ENCODE data around the gene ARFIP1.
"Not testable (repeated sequence)": the region's sequence is repeated elsewhere in the genome, so short reads cannot be mapped to it uniquely, and the experiment has no call there.

ARFIP1 gene

DNA sequence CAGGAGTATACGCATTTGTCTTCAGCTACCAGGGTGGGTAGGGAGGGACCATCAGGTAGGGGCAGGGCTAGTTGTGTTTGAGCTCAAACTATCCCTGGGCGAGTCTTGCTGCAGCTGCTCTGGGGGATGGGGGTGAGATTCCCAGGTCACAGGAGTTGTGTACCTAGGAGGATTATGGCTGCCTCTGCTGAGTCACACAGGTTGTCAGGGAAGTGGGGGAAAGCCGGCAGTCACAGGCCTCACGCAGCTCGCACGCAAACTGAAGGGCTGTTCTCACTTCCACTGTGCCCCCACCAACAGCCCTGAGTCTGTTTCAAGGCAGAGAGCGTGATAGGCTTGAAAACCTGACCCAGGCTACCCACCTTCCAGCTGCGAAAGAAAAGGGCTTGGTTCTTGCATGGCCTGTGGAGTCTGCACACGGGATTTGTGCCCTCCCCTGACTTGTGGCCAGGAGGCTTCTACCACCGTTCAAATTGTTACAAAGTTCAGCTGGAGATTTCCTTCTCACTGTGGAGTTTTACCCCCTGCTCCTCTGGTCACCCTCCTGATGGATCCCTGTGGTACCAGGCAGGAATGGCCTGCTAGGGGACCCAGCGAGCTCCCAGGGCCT lies 63.8 kb downstream of the ARFIP1 start:
- DNase-seq (ENCODE audit: low read depth in 3 of 3) = no peak

DNA sequence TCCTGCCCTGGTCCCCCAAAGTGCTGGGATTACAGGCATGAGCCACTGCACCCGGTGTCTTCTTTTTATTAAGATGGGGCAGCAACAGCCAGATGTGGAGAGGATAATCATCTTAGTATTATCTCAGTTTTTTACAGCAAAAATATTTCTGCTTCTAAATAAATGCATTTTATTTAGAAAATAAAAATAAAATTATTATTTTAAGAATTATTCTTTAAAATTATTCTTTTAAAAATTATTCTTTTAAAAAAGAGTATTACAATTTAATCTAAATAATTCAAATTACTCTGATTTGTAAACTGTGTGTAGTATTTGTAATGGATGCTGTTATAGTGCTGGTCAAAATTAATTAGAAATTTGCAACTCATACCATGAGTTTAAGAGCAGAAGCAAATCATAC lies 67.6 kb downstream of the ARFIP1 start:
- DNase-seq (ENCODE audit: low read depth in 3 of 3) = no peak

DNA sequence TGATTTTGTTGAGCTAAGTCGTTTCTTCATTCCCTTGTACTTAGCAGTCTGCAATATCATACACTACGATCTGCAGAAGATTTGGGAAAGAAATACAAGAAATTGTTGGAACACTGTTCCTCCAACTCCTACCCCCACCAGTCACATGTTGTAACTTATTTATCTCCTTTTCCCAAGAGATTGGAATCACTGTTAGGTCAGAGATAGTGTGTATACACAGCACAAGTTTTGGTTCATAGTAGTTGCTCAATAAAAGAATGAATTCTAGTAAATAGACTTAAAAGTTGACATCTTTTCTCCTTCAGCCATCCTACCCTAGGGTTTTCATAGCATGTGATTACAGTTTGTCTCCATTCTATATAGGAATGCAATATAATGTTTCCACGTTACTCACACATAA lies 68.8 kb downstream of the ARFIP1 start:
- DNase-seq (ENCODE audit: low read depth in 3 of 3) = no peak

DNA sequence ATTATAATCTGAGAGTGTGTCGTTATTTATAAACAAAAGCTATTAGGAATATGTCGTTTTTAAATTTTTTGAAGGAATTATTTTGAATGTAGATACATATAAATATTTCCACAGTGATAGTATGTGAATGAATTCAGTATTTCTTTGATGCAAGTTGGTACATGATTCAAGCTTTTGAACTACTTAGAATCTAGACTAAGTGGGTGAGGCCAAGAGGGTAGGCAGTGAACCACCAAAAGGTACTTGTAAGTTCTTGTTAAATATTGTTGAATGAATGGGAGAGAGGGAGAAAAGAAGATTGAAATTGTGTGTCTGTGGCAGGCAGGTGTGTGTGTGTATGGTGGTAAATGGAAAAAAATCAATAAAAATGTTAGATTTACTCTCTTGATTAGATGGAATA lies 69.6 kb downstream of the ARFIP1 start:
- DNase-seq (ENCODE audit: low read depth in 3 of 3) = no peak

GRCh38 chr4:152850377-152850776 lies 70.6 kb downstream of the ARFIP1 start:
- DNase-seq (ENCODE audit: low read depth in 3 of 3) = peak in 1 of 3 experiments; percentile 29

DNA sequence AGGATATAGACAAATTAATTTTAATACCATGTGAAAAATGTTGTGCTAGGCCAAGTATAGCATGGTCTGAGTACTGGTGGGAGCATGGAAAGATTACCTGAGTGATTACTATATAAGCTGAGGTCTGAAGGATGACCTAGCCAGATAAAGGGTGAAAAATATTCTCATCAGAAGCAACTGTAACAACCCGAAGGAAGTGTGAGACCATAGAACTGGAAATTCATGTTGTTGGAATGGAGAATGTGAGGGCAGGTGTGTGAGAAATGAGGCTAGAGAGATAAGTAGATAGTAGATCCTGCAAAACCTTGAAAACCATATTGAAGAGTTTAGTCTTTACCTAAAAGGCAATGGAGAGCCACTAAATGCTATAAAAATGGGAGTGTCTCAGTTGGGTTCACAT lies 71.5 kb downstream of the ARFIP1 start:
- no peak for DNase-seq (ENCODE audit: low read depth in 3 of 3)

DNA sequence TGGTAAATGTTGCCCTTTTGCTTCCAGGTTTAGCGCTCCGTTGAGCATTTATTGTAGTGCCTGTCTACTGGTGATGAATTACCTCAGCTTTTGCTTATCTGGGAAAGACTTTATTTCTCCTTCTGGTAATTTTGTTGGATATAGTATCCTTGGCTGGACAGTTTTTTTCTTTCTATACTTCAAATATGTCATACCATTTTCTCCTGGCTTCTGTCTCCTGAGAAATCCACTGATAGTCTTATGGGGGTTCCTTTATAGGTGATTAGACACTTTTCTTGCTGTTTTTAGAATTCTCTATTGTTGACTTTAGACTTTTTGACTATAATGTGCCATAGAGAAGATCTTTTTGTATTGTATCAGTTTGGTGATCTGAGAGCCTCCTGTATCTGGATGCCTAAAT lies 73.5 kb downstream of the ARFIP1 start:
- no peak for DNase-seq (ENCODE audit: low read depth in 3 of 3)

DNA sequence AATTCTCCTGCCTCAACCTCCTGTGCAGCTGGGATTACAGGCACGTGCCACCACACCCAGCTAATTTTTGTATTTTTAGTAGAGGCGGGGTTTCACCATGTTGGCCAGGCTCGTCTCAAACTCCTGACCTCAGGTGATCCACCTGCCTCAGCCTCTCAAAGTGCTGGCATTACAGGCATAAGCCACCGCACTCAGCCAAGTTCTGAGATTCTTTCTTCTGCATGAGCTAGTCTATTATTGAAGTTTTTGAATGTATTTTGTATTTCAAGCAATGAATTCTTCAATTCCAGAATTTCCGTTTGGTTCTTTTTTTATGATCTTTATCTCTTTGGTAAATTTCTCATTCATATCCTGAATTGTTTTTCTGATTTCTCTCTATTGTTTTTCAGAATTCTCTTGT lies 74.3 kb downstream of the ARFIP1 start:
- not testable (repeated sequence) for DNase-seq (ENCODE audit: low read depth in 3 of 3)

GRCh38 chr4:152856960-152857359 lies 77.2 kb downstream of the ARFIP1 start:
- no peak for DNase-seq (ENCODE audit: low read depth in 3 of 3)

DNA sequence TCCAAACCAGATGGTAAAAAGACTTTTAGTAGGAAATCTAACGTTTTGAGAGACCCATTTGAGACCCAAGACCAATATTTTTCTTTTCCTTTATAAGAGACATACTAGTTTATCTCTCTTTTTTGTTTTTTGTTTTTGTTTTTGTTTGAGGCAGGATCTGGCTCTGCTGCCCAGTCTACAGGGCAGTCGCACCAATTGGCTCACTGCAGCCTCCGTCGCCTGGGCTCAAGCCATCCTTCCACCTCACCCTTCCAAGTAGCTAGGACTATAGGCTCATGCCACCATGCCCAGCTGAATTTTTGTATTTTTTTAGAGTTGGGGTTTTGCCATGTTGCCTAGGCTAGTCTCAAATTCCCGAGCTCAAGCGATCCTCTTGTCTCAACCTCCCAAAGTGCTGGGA lies 79.2 kb downstream of the ARFIP1 start:
- DNase-seq (ENCODE audit: low read depth in 3 of 3) = no peak

- DNase-seq (ENCODE audit: low read depth in 3 of 3) = no peak
Measured at GRCh38 chr4:152860046-152860445, 80.3 kb downstream of the ARFIP1 start.

DNA sequence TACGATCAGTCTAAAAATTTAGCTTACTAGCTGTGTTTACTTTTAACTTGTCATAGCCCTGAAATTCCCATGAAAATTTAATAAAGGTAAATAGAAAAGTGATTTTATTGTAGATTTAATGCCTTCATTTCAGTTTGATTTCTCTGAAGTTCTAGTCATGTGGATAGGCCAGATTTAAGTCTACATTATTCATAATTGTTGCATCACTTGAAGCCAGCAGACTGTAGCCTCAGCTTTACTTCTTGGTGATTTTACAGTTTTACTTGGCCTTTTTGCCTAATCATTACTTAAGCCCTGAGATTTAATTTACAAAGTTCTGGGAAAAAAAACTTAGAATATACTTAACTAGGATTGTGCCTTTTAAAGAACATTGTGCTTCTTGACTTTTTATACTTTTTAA lies 82.9 kb downstream of the ARFIP1 start:
- no peak for DNase-seq (ENCODE audit: low read depth in 3 of 3)

DNA sequence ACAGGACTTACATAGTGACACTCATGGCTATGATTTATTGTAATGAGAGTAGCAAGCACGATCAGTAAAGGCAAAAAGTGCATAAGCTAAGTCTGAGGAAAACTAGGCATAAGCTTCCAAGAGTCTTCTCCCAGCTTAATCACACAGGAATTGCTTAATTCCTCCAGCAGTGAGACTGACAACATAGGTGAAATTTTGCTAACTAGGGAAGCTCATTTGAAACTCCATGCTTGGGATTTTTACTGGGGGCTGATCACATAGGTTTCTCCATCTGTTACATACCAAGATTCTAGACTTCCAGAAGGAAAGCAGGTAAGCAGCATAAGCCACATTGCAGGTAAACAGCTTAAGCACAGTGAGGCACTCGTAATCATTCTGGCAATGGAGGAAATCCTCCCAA lies 84.6 kb downstream of the ARFIP1 start:
- DNase-seq (ENCODE audit: low read depth in 3 of 3) = no peak

- not testable (repeated sequence) for DNase-seq (ENCODE audit: low read depth in 3 of 3)
Measured at GRCh38 chr4:152866432-152866993, 86.8 kb downstream of the ARFIP1 start.

- DNase-seq (ENCODE audit: low read depth in 3 of 3) = no peak
Measured at GRCh38 chr4:152870606-152871005, 90.9 kb downstream of the ARFIP1 start.

DNA sequence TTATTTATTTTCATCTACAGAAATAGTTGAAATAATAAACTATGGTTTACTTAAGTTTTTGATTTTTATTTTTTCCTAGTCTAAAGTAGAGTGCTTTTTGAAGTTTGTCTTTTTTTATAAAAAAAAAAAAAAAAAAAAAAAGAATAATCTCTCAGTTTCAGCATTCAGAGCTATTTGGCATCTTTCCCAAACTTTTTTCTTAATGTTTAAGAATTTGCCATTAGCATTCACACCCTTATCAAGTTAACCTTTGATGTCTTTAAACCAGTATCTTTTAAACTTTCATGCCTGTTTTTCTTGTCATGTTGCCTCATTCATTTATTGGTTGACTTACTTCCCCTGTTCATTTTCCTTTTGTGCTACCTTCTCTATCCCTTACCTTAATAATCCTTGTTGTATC lies 95.5 kb downstream of the ARFIP1 start:
- DNase-seq (ENCODE audit: low read depth in 3 of 3) = no peak

DNA sequence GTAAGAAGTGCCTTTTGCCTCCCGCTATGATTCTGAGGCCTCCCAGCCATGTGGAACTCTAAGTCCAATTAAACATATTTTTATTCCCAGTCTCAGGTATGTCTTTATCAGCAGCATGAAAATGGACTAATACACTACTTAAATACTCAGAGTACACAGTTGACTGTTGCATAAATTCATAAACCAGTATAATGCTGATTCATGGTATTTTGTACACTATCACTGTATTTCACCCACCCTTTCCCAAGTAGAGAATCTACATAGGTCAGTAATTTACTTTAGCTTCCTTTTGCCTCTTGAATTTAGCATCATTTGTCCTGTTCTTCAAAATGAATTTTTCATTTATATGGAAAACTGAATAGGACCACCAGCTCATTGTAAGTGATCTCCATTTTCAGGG lies 98.1 kb downstream of the ARFIP1 start:
- no peak for DNase-seq (ENCODE audit: low read depth in 3 of 3)

DNA sequence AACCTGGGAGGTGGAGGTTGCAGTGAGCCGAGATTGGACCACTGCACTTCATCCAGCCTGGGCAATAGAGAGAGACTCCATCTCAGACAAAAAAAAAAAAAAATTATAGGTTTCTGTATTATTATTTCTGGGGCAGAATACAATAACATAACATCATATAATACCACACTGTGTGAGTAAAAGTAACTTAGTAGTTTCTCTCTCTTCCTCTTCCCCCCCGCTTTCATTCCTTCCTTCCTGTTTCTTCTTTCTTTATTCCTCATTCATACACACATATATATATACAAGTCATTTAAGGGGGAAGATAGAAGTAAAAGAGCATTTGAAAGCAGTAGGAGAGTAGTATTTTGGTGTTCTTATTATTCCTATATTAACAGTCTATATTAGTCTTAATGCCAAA lies 100.5 kb downstream of the ARFIP1 start:
- DNase-seq (ENCODE audit: low read depth in 3 of 3) = no peak

- DNase-seq (ENCODE audit: low read depth in 3 of 3) = no peak
Measured at GRCh38 chr4:152881974-152882373, 102.2 kb downstream of the ARFIP1 start.

- DNase-seq (ENCODE audit: low read depth in 3 of 3) = no peak
Measured at GRCh38 chr4:152885185-152885584, 105.4 kb downstream of the ARFIP1 start.

DNA sequence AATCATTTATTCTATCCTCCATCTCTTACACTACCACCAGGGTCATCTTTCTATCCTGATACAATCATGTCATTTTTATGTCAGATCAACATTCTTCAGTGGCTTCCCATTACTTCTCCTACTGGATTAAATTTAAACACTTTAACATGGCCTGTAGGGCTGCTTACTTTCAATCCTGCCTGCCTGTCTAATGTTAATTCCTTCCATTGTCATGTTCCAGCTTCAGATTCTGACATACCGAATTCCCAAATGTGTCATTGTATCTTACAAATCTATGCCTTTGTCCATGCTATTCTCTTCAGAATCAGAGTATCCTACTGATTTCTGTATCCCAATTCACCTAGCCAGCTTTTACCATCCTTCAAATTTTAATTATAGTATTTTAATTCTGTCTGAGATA lies 106.4 kb downstream of the ARFIP1 start:
- no peak for DNase-seq (ENCODE audit: low read depth in 3 of 3)

- DNase-seq (ENCODE audit: low read depth in 3 of 3) = no peak
Measured at GRCh38 chr4:152887981-152888380, 108.2 kb downstream of the ARFIP1 start.

DNA sequence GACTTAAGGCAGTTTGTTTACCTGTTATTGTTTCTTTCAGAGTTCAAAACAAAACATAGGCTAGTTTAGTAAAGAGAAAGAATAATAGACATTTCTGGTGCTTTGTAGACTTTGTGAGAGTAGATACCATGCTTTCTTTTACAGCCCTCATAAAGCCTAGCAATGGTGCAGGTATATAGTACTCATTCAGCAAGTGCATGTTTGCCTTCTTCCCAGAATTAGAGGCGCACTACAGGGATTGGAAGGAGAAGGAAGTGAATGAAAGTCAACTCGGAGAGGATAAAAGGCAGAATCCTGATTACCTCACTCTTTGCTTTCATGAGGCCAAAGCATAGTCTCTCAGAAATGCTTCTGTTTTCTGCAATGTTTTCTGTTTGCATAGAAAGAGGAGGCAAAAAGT lies 113.2 kb downstream of the ARFIP1 start:
- DNase-seq (ENCODE audit: low read depth in 3 of 3) = no peak

DNA sequence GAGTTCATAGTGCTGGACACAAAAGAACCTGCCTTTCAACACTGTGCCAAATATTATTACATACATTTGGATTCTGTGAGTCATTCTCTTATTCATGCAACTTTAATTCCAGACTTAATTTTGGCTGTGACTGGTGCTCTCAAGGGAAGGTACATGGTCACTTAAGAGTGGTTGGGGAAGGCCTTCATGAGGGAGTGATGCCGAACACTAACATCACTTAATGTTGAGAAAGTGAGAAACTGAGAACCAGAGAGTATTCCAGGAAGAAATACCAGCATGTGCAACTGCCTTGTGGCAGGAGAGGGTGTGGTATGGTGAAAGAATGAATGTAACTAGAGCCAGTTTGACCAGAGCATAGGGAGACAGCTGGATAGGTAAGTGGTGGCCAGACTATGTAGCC lies 114.9 kb downstream of the ARFIP1 start:
- no peak for DNase-seq (ENCODE audit: low read depth in 3 of 3)
